ENCODE results near the gene MTRFR. TPM values are rescaled to one million over a fixed set of nuclear protein-coding genes. Genes with fewer than 3 reads are reported as not detected.

The MTRFR gene
- total RNA-seq, 1 experiment from 2014 or later, result 14.8 TPM

GRCh38 chr12:123283461-123283860 is 50.2 kb downstream of the MTRFR start:
- H3K56ac ChIP-seq (ENCODE audit: insufficient read length, low read depth, low read length), result no peak overlapping the region
- no peak overlapping the region for H3K14ac ChIP-seq (ENCODE audit: insufficient read depth, low read length)
- H3K27me3 ChIP-seq (ENCODE audit: insufficient read depth, low read length), result no peaks in the 10 kb centered on the region
- Mint-ChIP-seq H3K27me3 (ENCODE audit: low read depth) (no peaks in the 10 kb centered on the region), H3K9me3 (no peaks in the 10 kb centered on the region), H3K4me3 (no peak overlapping the region), H3K27ac (no peak overlapping the region; a peak in 1 of 7 replicates), H3K36me3 (ENCODE audit: insufficient read depth in 1 of 3, low read depth in 3 of 3) (no peaks in the 10 kb centered on the region; a peak in 1 of 7 replicates), H3K4me1 (peaks cover 7 to 8% of the 10 kb centered on the region in 2 experiments)
- no peak overlapping the region for H2BK15ac ChIP-seq (ENCODE audit: low read depth, low read length)
- no peak overlapping the region for H2BK120ac ChIP-seq (ENCODE audit: low read depth, low read length, poor library complexity, severe bottlenecking)
- H2BK12ac ChIP-seq (ENCODE audit: insufficient read length, low read depth, low read length), result no peak overlapping the region
- H2BK5ac ChIP-seq (ENCODE audit: insufficient read length, low read length), result no peak overlapping the region
- H3K23me2 ChIP-seq (ENCODE audit: insufficient read length, low read depth, low read length, poor library complexity, severe bottlenecking), result no peaks in the 10 kb centered on the region
- no peak for TF ChIP-seq CTCF (conservative IDR thresholded peaks at IDR 0.05)
- DNase-seq, result no peak
- no peaks in the 10 kb centered on the region for H3K79me2 ChIP-seq (ENCODE audit: insufficient read depth, low read length)
- no peak overlapping the region for H3K4ac ChIP-seq (ENCODE audit: low read depth, low read length)
- no peak overlapping the region for H2AK5ac ChIP-seq (ENCODE audit: insufficient read length, low read length)
- H4K91ac ChIP-seq (ENCODE audit: insufficient read length, low read depth, low read length), result no peak overlapping the region
- H3K79me1 ChIP-seq (ENCODE audit: insufficient read depth, low read depth, low read length, poor library complexity, severe bottlenecking), result no peaks in the 10 kb centered on the region
- no peak overlapping the region for H4K8ac ChIP-seq (replicated peaks; ENCODE audit: insufficient read length, low read depth, low read length)
- H4K20me1 ChIP-seq (ENCODE audit: control insufficient read depth, insufficient read depth, insufficient read length), result no peaks in the 10 kb centered on the region
- no peak overlapping the region for H3K18ac ChIP-seq (ENCODE audit: insufficient read length, low read depth, low read length)
- H2AFZ ChIP-seq (ENCODE audit: low read length), result no peak overlapping the region
- H4K5ac ChIP-seq (ENCODE audit: insufficient read length, low read depth, low read length), result no peak overlapping the region
- no peak overlapping the region for H3K23ac ChIP-seq (ENCODE audit: insufficient read length, low read depth, low read length)
- no peak overlapping the region for H3K9ac ChIP-seq (ENCODE audit: extremely low read depth, insufficient read length, low read length)
- H3K27ac ChIP-seq (ENCODE audit: insufficient read length, low read depth, low read length), result no peak overlapping the region
- H3K9me3 ChIP-seq (ENCODE audit: control insufficient read depth, low read depth, low read length), result no peaks in the 10 kb centered on the region
- no peak overlapping the region for H3T11ph ChIP-seq (ENCODE audit: low read length)
- no peak overlapping the region for H3K4me2 ChIP-seq (ENCODE audit: insufficient read depth, insufficient read length, low read length)
- no CpG with 5 or more reads among the region's 8 CpGs for WGBS (ENCODE audit: extremely low coverage, insufficient read length, low lambda C conversion rate)
- no peaks in the 10 kb centered on the region for H3K4me1 ChIP-seq (ENCODE audit: insufficient read depth, low read length)
- no peak overlapping the region for H2BK20ac ChIP-seq (ENCODE audit: low read depth, low read length, poor library complexity, severe bottlenecking)
